Activated CD4-positive, alpha-beta T cell treated with anti-CD3 and anti-CD28 coated beads, Interleukin-2, amount 50 U/mL, for 48 hours (primary cell): Measurements from ENCODE around the gene TARBP1.
"Not testable (repeated sequence)": the region's sequence is repeated elsewhere in the genome, so short reads cannot be mapped to it uniquely, and the experiment has no call there.

Source experiments
- DNase-seq, 2 experiments: peaks; one replicate each; pipeline ENCODE4 v3.0.0-alpha.2; 2020

The TARBP1 gene

DNA sequence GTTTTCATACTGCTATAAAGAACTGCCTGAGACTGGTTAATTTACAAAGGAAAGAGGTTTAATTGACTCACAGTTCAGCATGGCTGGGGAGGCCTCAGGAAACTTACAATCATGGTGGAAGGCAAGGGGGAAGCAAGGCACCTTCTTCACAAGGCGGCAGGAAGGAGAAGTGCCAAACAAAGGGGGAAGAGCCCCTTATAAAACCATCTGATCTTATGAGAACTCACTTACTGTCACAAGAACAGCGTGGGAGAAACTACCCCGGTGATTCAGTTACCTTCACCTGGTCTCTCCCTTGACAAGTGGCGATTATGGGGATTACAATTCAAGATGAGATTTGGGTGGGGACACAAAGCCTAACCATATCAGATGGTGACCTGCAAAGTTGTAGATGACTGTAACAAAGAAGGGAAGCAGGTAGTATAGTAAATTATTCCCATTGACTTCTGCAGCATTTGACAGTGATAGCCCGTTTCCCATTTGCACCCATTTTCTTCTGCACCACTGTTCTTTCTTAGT lies 99.3 kb downstream of the TARBP1 start:
- not testable (repeated sequence) for DNase-seq

DNA sequence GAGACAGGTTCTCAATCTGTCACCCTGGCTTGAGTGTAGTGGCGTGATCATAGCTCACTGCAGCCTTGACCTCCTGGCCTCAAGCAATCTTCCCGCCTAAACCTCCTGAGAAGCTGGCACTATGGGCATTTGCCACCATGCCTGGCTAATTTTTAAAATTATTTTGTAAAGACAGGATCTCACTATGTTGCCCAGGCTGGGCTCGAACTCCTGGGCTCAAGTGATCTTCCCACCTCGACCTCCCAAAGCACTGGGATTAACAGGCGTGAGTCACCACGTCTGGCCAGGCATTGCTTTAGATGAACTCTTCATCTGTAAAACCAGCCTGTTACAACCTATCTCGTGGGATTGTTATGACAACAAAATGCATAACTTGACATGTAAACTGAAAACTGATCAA lies 103.3 kb downstream of the TARBP1 start:
- DNase-seq: no peak

DNA sequence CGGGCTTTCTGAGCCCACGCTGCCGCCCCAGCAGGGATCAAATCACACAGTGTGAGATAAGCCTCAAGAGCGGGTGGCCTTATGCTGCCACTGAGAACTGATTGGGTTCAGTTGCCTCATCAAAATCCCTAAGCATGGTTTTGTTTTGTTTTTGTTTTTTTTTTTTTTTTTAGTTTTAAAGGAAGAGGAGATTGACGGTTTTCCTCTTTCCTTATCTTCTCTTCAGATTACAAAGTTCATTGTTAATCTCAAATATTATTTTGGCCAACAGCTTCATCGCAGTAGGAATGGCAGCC lies 105.1 kb downstream of the TARBP1 start:
- no peak for DNase-seq

DNA sequence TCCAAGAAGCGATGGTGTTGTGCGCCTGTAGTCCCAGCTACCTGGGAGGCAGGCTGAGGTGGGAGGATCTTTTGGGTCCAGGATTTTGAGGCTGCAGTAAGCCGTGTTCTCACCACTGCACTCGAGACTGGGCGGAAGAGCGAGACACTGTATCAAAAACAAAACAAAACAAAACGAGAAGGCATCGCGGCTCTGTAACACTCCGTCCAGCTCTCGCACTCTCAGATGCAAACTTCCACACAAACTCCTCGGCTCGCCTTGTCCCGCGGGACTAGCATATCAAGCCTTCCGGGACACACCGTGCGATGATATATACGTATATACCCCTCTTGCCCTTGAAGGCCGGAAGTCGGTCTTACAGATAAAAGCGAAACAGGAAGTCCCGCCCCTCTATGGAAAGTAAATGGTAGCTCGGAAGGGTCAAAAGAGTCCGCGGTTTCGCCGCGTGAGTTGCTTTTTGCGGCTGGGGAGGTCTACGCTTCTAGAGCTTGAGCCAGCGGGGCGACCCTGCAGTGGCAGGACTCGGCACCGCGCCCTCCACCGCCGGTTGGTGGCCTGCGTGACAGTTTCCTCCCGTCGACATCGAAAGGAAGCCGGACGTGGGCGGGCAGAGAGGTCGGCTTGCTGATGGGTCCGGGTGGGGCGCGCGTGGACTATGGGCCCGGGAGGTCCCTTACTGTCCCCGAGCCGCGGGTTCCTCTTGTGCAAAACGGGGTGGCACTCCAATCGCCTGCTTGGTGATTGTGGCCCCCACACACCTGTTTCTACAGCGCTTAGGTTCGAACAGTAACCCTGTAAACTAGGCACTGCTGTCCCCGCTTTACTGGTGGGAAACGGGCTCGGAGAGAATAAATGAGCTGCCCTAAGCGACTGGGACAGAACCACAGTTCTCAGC lies 105.7 kb downstream of the TARBP1 start, which contains the start of gene COA6:
COA6 (plus strand) TSS at position 393 of the 895 bp plus-strand sequence; CDS start at position 404, 11 bp downstream.
- peak; percentile 89 to 91 for DNase-seq

GRCh38 chr1:234372011-234372757 lies 106.8 kb downstream of the TARBP1 start:
- no peak for DNase-seq

- no peak for DNase-seq
Observed at GRCh38 chr1:234371414-234371813, 107.6 kb downstream of the TARBP1 start.

- DNase-seq: no peak
Observed at GRCh38 chr1:234369784-234370183, 109.2 kb downstream of the TARBP1 start.

- DNase-seq: no peak
Observed at GRCh38 chr1:234369033-234369430, 109.9 kb downstream of the TARBP1 start.

- peak; percentile 38 to 57 for DNase-seq
Observed at GRCh38 chr1:234368320-234369032, 110.5 kb downstream of the TARBP1 start.

- no peak for DNase-seq
Observed at GRCh38 chr1:234362558-234362957, 116.4 kb downstream of the TARBP1 start.

DNA sequence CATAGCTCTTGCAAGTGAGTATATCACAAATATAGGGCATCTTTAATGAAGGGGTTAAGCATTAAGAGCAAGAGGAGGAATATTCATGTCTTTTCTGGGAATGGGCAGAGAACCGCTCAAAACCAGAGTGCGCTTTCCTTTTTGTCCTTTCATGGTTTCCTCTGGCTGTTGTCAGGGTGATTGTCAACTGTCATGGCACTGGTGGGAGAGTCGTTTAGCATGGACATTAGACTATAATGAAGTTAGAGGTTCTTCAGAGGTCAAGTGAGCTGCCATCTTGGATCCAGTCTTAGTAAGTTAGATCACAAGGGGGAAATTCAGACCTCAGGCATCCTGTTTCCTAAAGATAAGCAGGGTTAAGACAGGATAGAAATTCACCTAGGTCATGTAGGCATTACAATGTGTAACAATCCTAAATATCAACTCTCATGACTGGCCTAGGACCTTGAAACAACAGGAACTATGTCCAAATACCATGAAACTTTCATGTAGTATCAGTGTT lies 117.8 kb downstream of the TARBP1 start:
- no peak for DNase-seq

- DNase-seq: no peak
Observed at GRCh38 chr1:234357831-234358230, 121.1 kb downstream of the TARBP1 start.

- peak; percentile 57 to 70 for DNase-seq
Observed at GRCh38 chr1:234356615-234357269, 122.2 kb downstream of the TARBP1 start.

DNA sequence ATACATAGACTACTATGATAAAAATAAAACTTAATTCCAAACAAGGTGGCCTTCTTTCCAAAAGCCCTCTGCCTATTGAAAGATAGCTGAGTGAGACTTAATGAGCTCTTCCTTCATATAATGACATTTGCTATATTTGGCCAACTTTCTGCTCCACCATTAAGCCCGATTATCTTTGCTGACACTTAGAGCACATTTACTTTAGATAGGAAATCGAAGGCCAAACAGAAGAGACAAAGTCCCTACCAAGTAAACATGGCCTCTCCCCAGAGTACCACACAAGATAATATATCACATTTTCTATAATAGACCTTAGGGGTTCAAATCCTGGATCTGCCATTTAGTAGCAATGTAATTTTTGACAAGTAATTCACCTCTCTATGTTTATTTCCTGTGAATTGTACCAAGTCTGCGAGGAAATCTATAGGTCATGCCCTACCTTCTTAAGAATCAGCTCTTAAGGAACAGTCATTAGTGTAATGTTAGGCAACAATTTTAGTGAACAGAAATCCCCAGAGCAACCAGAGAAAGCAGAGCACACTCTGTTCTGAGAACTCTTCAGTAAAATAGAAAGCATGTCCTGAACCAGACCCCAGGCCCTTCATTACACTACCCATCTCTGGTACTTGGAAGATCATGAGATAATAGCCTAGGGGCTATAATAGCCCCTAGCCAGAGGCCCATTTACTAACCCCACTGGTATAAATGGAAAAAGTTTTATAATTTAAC lies 123.0 kb downstream of the TARBP1 start:
- no peak for DNase-seq

- no peak for DNase-seq
Observed at GRCh38 chr1:234348964-234349363, 130.0 kb downstream of the TARBP1 start.

DNA sequence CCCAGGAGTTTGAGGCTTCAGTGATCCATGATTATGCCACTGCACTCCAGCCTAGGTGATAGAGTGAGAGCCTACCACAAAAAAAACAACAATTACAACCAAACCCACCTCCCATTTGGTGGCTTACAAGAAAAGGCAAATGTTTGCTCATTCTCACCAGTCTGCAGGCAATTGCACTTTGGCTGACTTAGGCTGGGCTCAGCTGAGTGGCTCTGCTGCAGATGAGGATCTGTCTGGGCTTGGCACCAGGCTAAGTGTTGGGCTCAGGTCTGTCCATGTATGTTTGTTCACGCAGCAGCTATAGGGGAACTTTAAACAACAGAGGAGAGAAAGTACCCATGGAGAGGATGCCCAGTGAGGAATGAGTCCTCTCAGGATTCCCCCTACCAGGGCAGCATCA lies 133.7 kb downstream of the TARBP1 start:
- DNase-seq: no peak

- no peak for DNase-seq
Observed at GRCh38 chr1:234342774-234343173, 136.2 kb downstream of the TARBP1 start.
